Neural progenitor cell (in vitro differentiated cells): ENCODE results near the gene SLC44A1. TPM values are rescaled to one million over a fixed set of nuclear protein-coding genes. Genes with fewer than 3 reads are reported as not detected.

ENCODE experiments used
- DNase-seq: peaks from one replicate; pipeline ENCODE4 v3.0.0-alpha.2; 2016; ENCODE audit warnings: low spot score
- H2AFZ ChIP-seq: fragments of 200-600 bp; sonication (generic); replicated peaks from 2 replicates; pipeline ENCODE4 v1.6.1; 2016; ENCODE audit warnings: antibody characterized with exemption
- H3F3A ChIP-seq: fragments of 200-600 bp; sonication (generic); 2 replicates; pipeline ENCODE4 v1.6.1; 2016; ENCODE audit warnings: antibody characterized with exemption, low read depth
- H3K27ac ChIP-seq: fragments of 200-600 bp; sonication (generic); 2 replicates; pipeline ENCODE4 v1.5.1; 2016; ENCODE audit warnings: mild to moderate bottlenecking
- H3K27me3 ChIP-seq: fragments of 200-600 bp; sonication (generic); 2 replicates; pipeline ENCODE4 v1.6.1; 2016; ENCODE audit warnings: mild to moderate bottlenecking, moderate library complexity
- H3K36me3 ChIP-seq: fragments of 200-600 bp; sonication (generic); 2 replicates; pipeline ENCODE4 v1.5.1; 2016
- H3K4me1 ChIP-seq: fragments of 200-600 bp; sonication (generic); 2 replicates; pipeline ENCODE4 v1.6.1; 2016; ENCODE audit warnings: mixed run types
- H3K4me2 ChIP-seq: fragments of 200-600 bp; sonication (generic); 2 replicates; pipeline ENCODE4 v1.6.1; 2016
- H3K4me3 ChIP-seq: fragments of 200-600 bp; sonication (generic); 2 replicates; pipeline ENCODE4 v1.5.1; 2016
- H3K79me2 ChIP-seq: fragments of 200-600 bp; sonication (generic); 2 replicates; pipeline ENCODE4 v1.6.1; 2016; ENCODE audit warnings: low read depth
- H3K9ac ChIP-seq: fragments of 200-600 bp; sonication (generic); 2 replicates; pipeline ENCODE4 v1.6.1; 2016
- H3K9me3 ChIP-seq: fragments of 200-600 bp; sonication (generic); 2 replicates; pipeline ENCODE4 v1.5.1; 2016; ENCODE audit warnings: low read depth
- H4K20me1 ChIP-seq: fragments of 200-600 bp; sonication (generic); 2 replicates; pipeline ENCODE4 v1.6.1; 2016; ENCODE audit warnings: low read depth
- H3K27ac Mint-ChIP-seq: 3 replicates; pipeline ENCODE4 v1.8.0; 2021; ENCODE audit warnings: mixed read lengths
- H3K27me3 Mint-ChIP-seq: 2 replicates; pipeline ENCODE4 v1.8.0; 2022; ENCODE audit warnings: low read depth, mild to moderate bottlenecking, inconsistent platforms, moderate library complexity, mixed read lengths; ENCODE audit not compliant: insufficient read depth
- H3K36me3 Mint-ChIP-seq: 3 replicates; pipeline ENCODE4 v1.8.0; 2021; ENCODE audit warnings: mixed read lengths
- H3K4me1 Mint-ChIP-seq: 3 replicates; pipeline ENCODE4 v1.8.0; 2021; ENCODE audit warnings: mixed read lengths
- H3K4me3 Mint-ChIP-seq: 3 replicates; pipeline ENCODE4 v1.8.0; 2021; ENCODE audit warnings: mild to moderate bottlenecking, moderate library complexity, mixed read lengths
- H3K9me3 Mint-ChIP-seq: 3 replicates; pipeline ENCODE4 v1.8.0; 2020; ENCODE audit warnings: mixed read lengths
- CTCF ChIP-seq: fragments of 200-600 bp; sonication (generic); IDR thresholded peaks from 2 replicates; pipeline ENCODE4 v1.5.1; 2017; ENCODE audit warnings: antibody characterized with exemption, mild to moderate bottlenecking
- EZH2 ChIP-seq: fragments of 200-600 bp; sonication (generic); IDR thresholded peaks from 2 replicates; pipeline ENCODE4 v1.6.1; 2017; ENCODE audit warnings: antibody characterized with exemption, mild to moderate bottlenecking, moderate library complexity
- EZH2phosphoT487 ChIP-seq: fragments of 200-600 bp; sonication (generic); IDR thresholded peaks from 2 replicates; pipeline ENCODE4 v1.6.1; 2017; ENCODE audit warnings: antibody characterized with exemption
- total RNA-seq: library from RNA; depleted of rRNA; stranded (reverse); fragments of >200 nt; gene quantifications from 2 replicates; pipeline ENCODE4 v1.2.3, GENCODE V29; 2015; ENCODE audit warnings: low replicate concordance

SLC44A1 gene
- total RNA-seq, 1 donor from 2014 or later: 41.4 TPM

GRCh38 chr9:105375323-105375722 is 130.9 kb downstream of the SLC44A1 start:
- DNase-seq: no peak
- Histone ChIP-seq H3K27me3 (no peaks in the 10 kb centered on the region), H3K4me1 (no peaks in the 10 kb centered on the region), H3K9ac (no peak overlapping the region), H3K4me2 (no peak overlapping the region), H3K79me2 (no peaks in the 10 kb centered on the region), H3K36me3 (no peaks in the 10 kb centered on the region), H2AFZ (no peak overlapping the region), H3F3A (no peaks in the 10 kb centered on the region), H3K9me3 (no peaks in the 10 kb centered on the region), H3K4me3 (no peak overlapping the region), H4K20me1 (no peaks in the 10 kb centered on the region), H3K27ac (no peak overlapping the region)
- Mint-ChIP-seq H3K4me1 (no peaks in the 10 kb centered on the region), H3K27ac (no peak overlapping the region), H3K27me3 (no peaks in the 10 kb centered on the region), H3K4me3 (no peak overlapping the region), H3K36me3 (peaks cover 6% of the 10 kb centered on the region), H3K9me3 (no peaks in the 10 kb centered on the region)
- no peak for TF ChIP-seq EZH2phosphoT487
- TF ChIP-seq CTCF: no peak
- no peak for TF ChIP-seq EZH2

- H3K4me1 ChIP-seq: no peaks in the 10 kb centered on the region
- Mint-ChIP-seq H3K36me3 (peaks cover under 1% of the 10 kb centered on the region), H3K4me3 (no peak overlapping the region), H3K27ac (no peak overlapping the region), H3K9me3 (no peaks in the 10 kb centered on the region), H3K27me3 (no peaks in the 10 kb centered on the region), H3K4me1 (no peaks in the 10 kb centered on the region)
- no peaks in the 10 kb centered on the region for H4K20me1 ChIP-seq
- H3K4me2 ChIP-seq: no peak overlapping the region
- no peak overlapping the region for H2AFZ ChIP-seq
- H3K36me3 ChIP-seq: no peaks in the 10 kb centered on the region
- H3K79me2 ChIP-seq: no peaks in the 10 kb centered on the region
- TF ChIP-seq CTCF (no peak), EZH2 (no peak), EZH2phosphoT487 (no peak)
- no peak overlapping the region for H3K27ac ChIP-seq
- no peaks in the 10 kb centered on the region for H3F3A ChIP-seq
- H3K4me3 ChIP-seq: no peak overlapping the region
- no peaks in the 10 kb centered on the region for H3K27me3 ChIP-seq
- no peak overlapping the region for H3K9ac ChIP-seq
- DNase-seq: no peak
- no peaks in the 10 kb centered on the region for H3K9me3 ChIP-seq
Measured at GRCh38 chr9:105376893-105377292, 132.4 kb downstream of the SLC44A1 start.

- no peak for DNase-seq
- H2AFZ ChIP-seq: no peak overlapping the region
- H3K36me3 ChIP-seq: no peaks in the 10 kb centered on the region
- Mint-ChIP-seq H3K9me3 (no peaks in the 10 kb centered on the region), H3K36me3 (no peaks in the 10 kb centered on the region), H3K4me3 (no peak overlapping the region), H3K27me3 (no peaks in the 10 kb centered on the region), H3K27ac (no peak overlapping the region), H3K4me1 (peaks cover 8% of the 10 kb centered on the region)
- H3K27ac ChIP-seq: no peak overlapping the region
- no peaks in the 10 kb centered on the region for H3K79me2 ChIP-seq
- H4K20me1 ChIP-seq: no peaks in the 10 kb centered on the region
- H3K4me3 ChIP-seq: no peak overlapping the region
- H3K4me2 ChIP-seq: no peak overlapping the region
- H3K9ac ChIP-seq: no peak overlapping the region
- peaks cover 27% of the 10 kb centered on the region for H3F3A ChIP-seq
- no peak for TF ChIP-seq EZH2phosphoT487
- no peak for TF ChIP-seq CTCF
- no peak for TF ChIP-seq EZH2
- no peaks in the 10 kb centered on the region for H3K9me3 ChIP-seq
- peaks cover 12% of the 10 kb centered on the region for H3K4me1 ChIP-seq
- no peaks in the 10 kb centered on the region for H3K27me3 ChIP-seq
Measured at GRCh38 chr9:105385381-105385985, 141.0 kb downstream of the SLC44A1 start.
